GM12878 (cell line): Measurements from ENCODE around the gene ZNF341. TPM values are rescaled to one million over a fixed set of nuclear protein-coding genes. Genes with fewer than 3 reads are reported as not detected.

ENCODE experiments used
- ATAC-seq: fragments of 200-7000 bp; cut with Tn5 transposase; 3 replicates; pipeline ENCODE4 v1.9.1; 2020; ENCODE audit warnings: mild to moderate bottlenecking, moderate library complexity
- BruUV-seq: library from RNA; stranded (reverse); fragments of 400-500 nt; replicated peaks from 2 replicates; lab custom pipeline; 2021; lab: Mats Ljungman, UMichigan
- CTCF ChIA-PET: fragments of 300-600 bp; sonication (Branson Sonifier 250); formaldehyde crosslinking; extraction: SDS; loops from one replicate; lab custom pipeline; 2021; ENCODE audit warnings: inconsistent platforms; lab: Yijun Ruan, JAX
- POLR2A ChIA-PET: fragments of 350-600 bp; formaldehyde crosslinking; extraction: SDS; loops from one replicate; lab custom pipeline; 2021; ENCODE audit warnings: inconsistent platforms; lab: Charles Lee
- RAD21 ChIA-PET: fragments of 300-600 bp; sonication (Branson Sonifier 250); formaldehyde crosslinking; loops from one replicate; lab custom pipeline; 2023; ENCODE audit warnings: antibody characterized with exemption; ENCODE audit not compliant: unreplicated experiment; lab: Charles Lee
- SMC1A ChIA-PET: fragments of 300-600 bp; sonication (Branson Sonifier 250); formaldehyde crosslinking; loops from one replicate; lab custom pipeline; 2023; ENCODE audit not compliant: unreplicated experiment, uncharacterized antibody; lab: Charles Lee
- DNase-seq: peaks from one replicate; pipeline ENCODE4 v3.0.0-alpha.2; 2011; ENCODE audit warnings: low read depth, low spot score
- FAIRE-seq: peaks from 3 replicates; lab custom pipeline; 2011; peaks lifted over from hg19 to GRCh38; lab: Jason Lieb, UNC
- H2AFZ ChIP-seq: 2 replicates; pipeline ENCODE4 v1.6.0; 2011; ENCODE audit warnings: low read depth, low read length, control low read depth; ENCODE audit not compliant: control insufficient read depth
- H3K27ac ChIP-seq: 2 replicates; pipeline ENCODE4 v1.5.1; 2011; ENCODE audit warnings: control low read depth; ENCODE audit not compliant: control insufficient read depth, insufficient read depth
- H3K27me3 ChIP-seq, 2 experiments: replicated peaks in 1 of 2; 2 replicates each; pipeline versions ENCODE4 v1.6.0 to v1.6.1; 2011; ENCODE audit warnings: low read length in 1 of 2; ENCODE audit not compliant: control insufficient read depth in 2 of 2, insufficient read depth in 2 of 2
- H3K36me3 ChIP-seq, 2 experiments: 2 replicates each; pipeline ENCODE4 v1.5.1; 2011; ENCODE audit warnings: low read length in 1 of 2; ENCODE audit not compliant: control insufficient read depth in 2 of 2, insufficient read depth in 2 of 2
- H3K4me1 ChIP-seq: 2 replicates; pipeline ENCODE4 v1.6.1; 2011; ENCODE audit warnings: mild to moderate bottlenecking, low read length, moderate library complexity, mixed read lengths; ENCODE audit not compliant: control insufficient read depth, insufficient read depth
- H3K4me2 ChIP-seq: 2 replicates; pipeline ENCODE4 v1.6.0; 2011; ENCODE audit warnings: control low read depth; ENCODE audit not compliant: control insufficient read depth, insufficient read depth
- H3K4me3 ChIP-seq: fragments of 200-600 bp; sonication (generic); 2 replicates; pipeline ENCODE4 v1.5.1; 2016
- H3K79me2 ChIP-seq: 2 replicates; pipeline ENCODE4 v1.6.0; 2011; ENCODE audit warnings: low read length; ENCODE audit not compliant: control insufficient read depth, insufficient read depth
- H3K9ac ChIP-seq: 2 replicates; pipeline ENCODE4 v1.8.0; 2011; ENCODE audit warnings: low read length, control low read depth, mixed read lengths; ENCODE audit not compliant: control insufficient read depth, insufficient read depth
- H3K9me3 ChIP-seq: replicated peaks from 3 replicates; pipeline ENCODE4 v1.5.1; 2011; ENCODE audit warnings: mild to moderate bottlenecking, low read length; ENCODE audit not compliant: control insufficient read depth, insufficient read depth
- H4K20me1 ChIP-seq: 2 replicates; pipeline ENCODE4 v1.6.0; 2011; ENCODE audit not compliant: control insufficient read depth, insufficient read depth
- EED ChIP-seq: sonication (generic); IDR thresholded peaks from 2 replicates; pipeline ENCODE4 v1.6.1; 2016; ENCODE audit warnings: antibody characterized with exemption, low read depth
- FOXK2 ChIP-seq: fragments of 450-650 bp; IDR thresholded peaks from 2 replicates; pipeline ENCODE4 v1.6.1; 2017; ENCODE audit warnings: mild to moderate bottlenecking, moderate library complexity
- RAD21 ChIP-seq: IDR thresholded peaks from 2 replicates; pipeline ENCODE4 v1.6.1; 2011; ENCODE audit warnings: mild to moderate bottlenecking, low read depth, low read length, moderate library complexity; ENCODE audit not compliant: insufficient read depth
- SMAD1 ChIP-seq: fragments of 450-650 bp; IDR thresholded peaks from 2 replicates; pipeline ENCODE4 v1.6.1; 2018; ENCODE audit warnings: mild to moderate bottlenecking, low read depth; ENCODE audit not compliant: partially characterized antibody
- SMARCA5 ChIP-seq: fragments of 450-650 bp; IDR thresholded peaks from 2 replicates; pipeline ENCODE4 v1.6.1; 2017; ENCODE audit warnings: mild to moderate bottlenecking
- SMC3 ChIP-seq: IDR thresholded peaks from 2 replicates; pipeline ENCODE4 v1.6.1; 2011; ENCODE audit warnings: low read length, improper control_type of control experiment, borderline replicate concordance
- STAT3 ChIP-seq: IDR thresholded peaks from 2 replicates; pipeline ENCODE4 v1.6.1; 2011; ENCODE audit warnings: low read depth, low read length, improper control_type of control experiment
- YY1 ChIP-seq: IDR thresholded peaks from 2 replicates; pipeline ENCODE4 v1.6.1; 2011; ENCODE audit warnings: low read depth, mild to moderate bottlenecking, low read length
- ZNF274 ChIP-seq: IDR thresholded peaks from one replicate; pipeline ENCODE4 v1.8.0; 2011; ENCODE audit not compliant: insufficient read length, insufficient read depth
- WGBS: methylation state at CpG from one replicate; pipeline ENCODE4 v1.1.6; 2016; ENCODE audit warnings: low lambda C conversion rate; ENCODE audit not compliant: insufficient replicate concordance, insufficient coverage; ENCODE audit errors: missing lambda C conversion rate; 5-methylcytosine and 5-hydroxymethylcytosine counted together
- in situ Hi-C: fragments of 300-500 bp; cut with MboI; formaldehyde crosslinking; loops from 9 replicates; pipeline ENCODE4 v1.14.3; 2018; ENCODE audit warnings: mixed read lengths
- intact Hi-C: fragments of 100-400 bp; cut with micrococcal nuclease; formaldehyde crosslinking; loops from one replicate; pipeline ENCODE4 v1.14.2; 2022; ENCODE audit not compliant: unreplicated experiment
- polyA plus RNA-seq, 11 experiments: library from polyadenylated mRNA; depleted of rRNA in 4 of 11; unstranded in 6 of 11; stranded (reverse) in 5 of 11; fragments of >200 nt; fragmentation: Nextera tagmentation in 4 of 11; fragmentation: Illumina TruSeq in 1 of 11; extraction: Ambion mirVana in 4 of 11; extraction: Trizol in 1 of 11; gene quantifications; 1 replicate in 1 of 11; 2 replicates in 10 of 11; pipeline versions ENCODE4 v1.2.1 to v1.2.3, GENCODE V29; 2011 to 2016; ENCODE audit warnings: inconsistent platforms in 2 of 11, missing spikeins in 2 of 11, low read depth in 1 of 11
- total RNA-seq, 4 experiments: library from RNA; depleted of rRNA in 3 of 4; stranded (reverse); fragments of >200 nt in 3 of 4; fragmentation: Illumina TruSeq in 1 of 4; extraction: Trizol in 1 of 4; gene quantifications; 2 replicates each; pipeline versions ENCODE4 v1.2.1 to v1.2.3, GENCODE V29; 2013 to 2021
- TF ChIP-seq, protein P1 (sequence below): IDR thresholded peaks from 2 replicates; pipeline ENCODE4 v1.6.1; 2012; ENCODE audit warnings: improper control_type of control experiment, low read depth, low read length; ENCODE audit not compliant: insufficient replicate concordance
- TF ChIP-seq, protein P2 (sequence below): fragments of 450-650 bp; conservative IDR thresholded peaks from 2 replicates; pipeline ENCODE4 v1.6.1; 2017; ENCODE audit warnings: mild to moderate bottlenecking, moderate library complexity
- TF ChIP-seq, protein P3 (sequence below), 3 experiments: IDR thresholded peaks in 2 of 3; conservative IDR thresholded peaks in 1 of 3; 2 replicates each; pipeline ENCODE4 v1.5.1; 2011; ENCODE audit warnings: low read depth in 3 of 3, low read length in 3 of 3, mild to moderate bottlenecking in 3 of 3, control low read depth in 2 of 3, moderate library complexity in 2 of 3, inconsistent platforms in 1 of 3, mixed read lengths in 1 of 3; ENCODE audit not compliant: control insufficient read depth in 2 of 3, insufficient read depth in 1 of 3; ENCODE audit errors: extremely low read depth in 1 of 3

The ZNF341 gene
- total and polyA plus RNA-seq, 10 of the 15 experiments (the other 5 are each of a cell fraction or from before 2014, with no cell fraction given): 0.18 to 5.0 (median 2.6) TPM

DNA sequence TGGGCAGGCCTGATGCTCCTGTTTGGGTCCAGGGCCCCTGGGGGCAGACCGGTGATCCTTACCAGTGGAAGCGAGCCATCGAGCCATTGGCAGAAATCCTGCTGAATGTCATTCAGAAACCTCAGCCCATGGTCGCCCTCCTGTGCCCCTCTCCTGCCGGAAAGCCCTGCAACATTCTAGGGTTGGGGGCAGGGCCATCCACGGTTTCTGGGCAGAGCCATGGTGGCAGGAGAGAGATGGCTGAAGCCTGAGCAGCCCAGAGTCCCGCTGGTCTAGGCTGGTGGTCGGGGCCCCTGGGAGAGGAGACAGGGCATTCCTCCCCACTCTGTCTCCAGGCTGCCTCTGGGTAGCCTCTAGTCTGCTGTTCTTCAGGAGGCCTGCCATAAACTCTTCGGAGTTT is 59.7 kb downstream of the ZNF341 start (continued):
- TF ChIP-seq SMC3: no peak
- TF ChIP-seq, protein P1, sequence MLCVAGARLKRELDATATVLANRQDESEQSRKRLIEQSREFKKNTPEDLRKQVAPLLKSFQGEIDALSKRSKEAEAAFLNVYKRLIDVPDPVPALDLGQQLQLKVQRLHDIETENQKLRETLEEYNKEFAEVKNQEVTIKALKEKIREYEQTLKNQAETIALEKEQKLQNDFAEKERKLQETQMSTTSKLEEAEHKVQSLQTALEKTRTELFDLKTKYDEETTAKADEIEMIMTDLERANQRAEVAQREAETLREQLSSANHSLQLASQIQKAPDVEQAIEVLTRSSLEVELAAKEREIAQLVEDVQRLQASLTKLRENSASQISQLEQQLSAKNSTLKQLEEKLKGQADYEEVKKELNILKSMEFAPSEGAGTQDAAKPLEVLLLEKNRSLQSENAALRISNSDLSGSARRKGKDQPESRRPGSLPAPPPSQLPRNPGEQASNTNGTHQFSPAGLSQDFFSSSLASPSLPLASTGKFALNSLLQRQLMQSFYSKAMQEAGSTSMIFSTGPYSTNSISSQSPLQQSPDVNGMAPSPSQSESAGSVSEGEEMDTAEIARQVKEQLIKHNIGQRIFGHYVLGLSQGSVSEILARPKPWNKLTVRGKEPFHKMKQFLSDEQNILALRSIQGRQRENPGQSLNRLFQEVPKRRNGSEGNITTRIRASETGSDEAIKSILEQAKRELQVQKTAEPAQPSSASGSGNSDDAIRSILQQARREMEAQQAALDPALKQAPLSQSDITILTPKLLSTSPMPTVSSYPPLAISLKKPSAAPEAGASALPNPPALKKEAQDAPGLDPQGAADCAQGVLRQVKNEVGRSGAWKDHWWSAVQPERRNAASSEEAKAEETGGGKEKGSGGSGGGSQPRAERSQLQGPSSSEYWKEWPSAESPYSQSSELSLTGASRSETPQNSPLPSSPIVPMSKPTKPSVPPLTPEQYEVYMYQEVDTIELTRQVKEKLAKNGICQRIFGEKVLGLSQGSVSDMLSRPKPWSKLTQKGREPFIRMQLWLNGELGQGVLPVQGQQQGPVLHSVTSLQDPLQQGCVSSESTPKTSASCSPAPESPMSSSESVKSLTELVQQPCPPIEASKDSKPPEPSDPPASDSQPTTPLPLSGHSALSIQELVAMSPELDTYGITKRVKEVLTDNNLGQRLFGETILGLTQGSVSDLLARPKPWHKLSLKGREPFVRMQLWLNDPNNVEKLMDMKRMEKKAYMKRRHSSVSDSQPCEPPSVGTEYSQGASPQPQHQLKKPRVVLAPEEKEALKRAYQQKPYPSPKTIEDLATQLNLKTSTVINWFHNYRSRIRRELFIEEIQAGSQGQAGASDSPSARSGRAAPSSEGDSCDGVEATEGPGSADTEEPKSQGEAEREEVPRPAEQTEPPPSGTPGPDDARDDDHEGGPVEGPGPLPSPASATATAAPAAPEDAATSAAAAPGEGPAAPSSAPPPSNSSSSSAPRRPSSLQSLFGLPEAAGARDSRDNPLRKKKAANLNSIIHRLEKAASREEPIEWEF: no peak
- TF ChIP-seq SMAD1: no peak
- TF ChIP-seq, all 136 proteins: peak for 0

DNA sequence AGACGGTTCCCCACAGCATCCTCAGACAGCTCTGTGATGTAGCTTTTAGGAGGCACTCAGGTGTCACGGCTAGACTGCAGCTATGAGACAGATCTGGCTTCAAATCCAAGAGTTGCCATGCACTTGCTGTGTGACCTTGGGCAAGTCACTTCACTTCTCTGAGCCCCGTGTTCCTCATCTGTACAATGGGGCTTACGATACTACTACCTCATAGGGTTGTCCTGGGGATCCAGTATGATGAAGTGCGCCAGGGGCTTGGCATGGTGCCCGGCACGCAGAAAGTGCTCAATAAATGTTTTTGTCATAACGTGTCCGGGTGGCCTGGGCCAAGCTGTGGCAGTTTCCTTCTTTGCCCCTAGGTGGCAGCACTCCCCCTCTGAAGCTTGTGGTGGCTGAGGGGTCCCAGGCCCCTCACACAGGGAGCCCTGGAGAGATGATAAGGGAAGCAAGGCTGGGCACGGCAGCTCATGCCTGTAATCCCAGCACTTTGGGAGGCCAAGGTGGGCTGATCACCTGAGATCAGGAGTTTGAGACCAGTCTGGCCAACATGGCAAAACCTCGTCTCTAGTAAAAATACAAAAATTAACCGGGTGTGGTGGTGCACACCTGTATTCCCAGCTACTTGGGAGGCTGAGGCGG is 60.3 kb downstream of the ZNF341 start:
- Histone ChIP-seq H3K9ac (no peak overlapping the region), H2AFZ (no peak overlapping the region; the same call in 1 of the 2 replicates), H3K4me3 (no peak overlapping the region), H3K27me3 (no peaks in the 10 kb centered on the region), H3K4me1 (no peaks in the 10 kb centered on the region), H3K36me3 (no peaks in the 10 kb centered on the region), H3K79me2 (no peaks in the 10 kb centered on the region), H3K27ac (no peak overlapping the region)
- ATAC-seq: peak; percentile 82
- WGBS: 70% methylated on average over 13 of the region's 13 CpGs
- CTCF ChIA-PET: interaction anchor here (0.6 to 4.1 kb wide), 27 partner anchors 9 to 337 kb away, joined by 3 to 19 read pairs (median 5); partner anchors contain the start of gene CHMP4B
- no peak for FAIRE-seq
- RAD21 ChIA-PET: interaction anchor here (0.6 to 2.0 kb wide), 4 partner anchors 19 to 230 kb away, joined by 3 to 5 read pairs (median 4); partner anchors contain the start of gene CHMP4B
- intact Hi-C loops: loop anchor here (1.0 to 5.0 kb wide), 2 partner anchors 70 to 335 kb away; no protein-coding TSS in a partner anchor
- peak; percentile 41; the same call in 1 of the 2 replicates for TF ChIP-seq SMC3
- peak; percentile 84; the same call in 1 of the 2 replicates for TF ChIP-seq SMARCA5
- peak; percentile 9; the same call in 1 of the 2 replicates for TF ChIP-seq FOXK2
- peak; percentile 65 for TF ChIP-seq RAD21
- no peak for TF ChIP-seq STAT3
- TF ChIP-seq, protein P2, sequence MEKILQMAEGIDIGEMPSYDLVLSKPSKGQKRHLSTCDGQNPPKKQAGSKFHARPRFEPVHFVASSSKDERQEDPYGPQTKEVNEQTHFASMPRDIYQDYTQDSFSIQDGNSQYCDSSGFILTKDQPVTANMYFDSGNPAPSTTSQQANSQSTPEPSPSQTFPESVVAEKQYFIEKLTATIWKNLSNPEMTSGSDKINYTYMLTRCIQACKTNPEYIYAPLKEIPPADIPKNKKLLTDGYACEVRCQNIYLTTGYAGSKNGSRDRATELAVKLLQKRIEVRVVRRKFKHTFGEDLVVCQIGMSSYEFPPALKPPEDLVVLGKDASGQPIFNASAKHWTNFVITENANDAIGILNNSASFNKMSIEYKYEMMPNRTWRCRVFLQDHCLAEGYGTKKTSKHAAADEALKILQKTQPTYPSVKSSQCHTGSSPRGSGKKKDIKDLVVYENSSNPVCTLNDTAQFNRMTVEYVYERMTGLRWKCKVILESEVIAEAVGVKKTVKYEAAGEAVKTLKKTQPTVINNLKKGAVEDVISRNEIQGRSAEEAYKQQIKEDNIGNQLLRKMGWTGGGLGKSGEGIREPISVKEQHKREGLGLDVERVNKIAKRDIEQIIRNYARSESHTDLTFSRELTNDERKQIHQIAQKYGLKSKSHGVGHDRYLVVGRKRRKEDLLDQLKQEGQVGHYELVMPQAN: no peak
- no peak for TF ChIP-seq EED
- TF ChIP-seq, protein P3, sequence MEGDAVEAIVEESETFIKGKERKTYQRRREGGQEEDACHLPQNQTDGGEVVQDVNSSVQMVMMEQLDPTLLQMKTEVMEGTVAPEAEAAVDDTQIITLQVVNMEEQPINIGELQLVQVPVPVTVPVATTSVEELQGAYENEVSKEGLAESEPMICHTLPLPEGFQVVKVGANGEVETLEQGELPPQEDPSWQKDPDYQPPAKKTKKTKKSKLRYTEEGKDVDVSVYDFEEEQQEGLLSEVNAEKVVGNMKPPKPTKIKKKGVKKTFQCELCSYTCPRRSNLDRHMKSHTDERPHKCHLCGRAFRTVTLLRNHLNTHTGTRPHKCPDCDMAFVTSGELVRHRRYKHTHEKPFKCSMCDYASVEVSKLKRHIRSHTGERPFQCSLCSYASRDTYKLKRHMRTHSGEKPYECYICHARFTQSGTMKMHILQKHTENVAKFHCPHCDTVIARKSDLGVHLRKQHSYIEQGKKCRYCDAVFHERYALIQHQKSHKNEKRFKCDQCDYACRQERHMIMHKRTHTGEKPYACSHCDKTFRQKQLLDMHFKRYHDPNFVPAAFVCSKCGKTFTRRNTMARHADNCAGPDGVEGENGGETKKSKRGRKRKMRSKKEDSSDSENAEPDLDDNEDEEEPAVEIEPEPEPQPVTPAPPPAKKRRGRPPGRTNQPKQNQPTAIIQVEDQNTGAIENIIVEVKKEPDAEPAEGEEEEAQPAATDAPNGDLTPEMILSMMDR (IDR thresholded peaks at IDR 0.05 in 2 of 3, conservative IDR thresholded peaks at IDR 0.05 in 1 of 3; ENCODE audit: control insufficient read depth in 2 of 3, extremely low read depth in 1 of 3, insufficient read depth in 1 of 3, low read depth in 3 of 3, low read length in 3 of 3): peak; percentile 56 to 78 (median 69)
- 0 out of 2 replicates have a peak, but pooled peaks have one; percentile 38 for TF ChIP-seq YY1
- no peak for TF ChIP-seq ZNF274
- TF ChIP-seq, all 136 proteins: peak for 6
- SMC1A ChIA-PET: interaction anchor here (0.6 to 1.6 kb wide), 6 partner anchors 9 to 230 kb away, joined by 3 to 5 read pairs (median 3); no protein-coding TSS in a partner anchor
- Histone ChIP-seq H4K20me1 (no peaks in the 10 kb centered on the region), H3K4me2 (no peak overlapping the region), H3K9me3 (no peaks in the 10 kb centered on the region)
- no TSS peak for BruUV-seq
- POLR2A ChIA-PET: no interaction called here
- no peak for DNase-seq
- in situ Hi-C loops: no loop called here
